ENCODE measurements around the gene RBM28.

Gene RBM28

GRCh38 chr7:128370491-128370890, 26.8 kb upstream of the RBM28 start:
- Histone ChIP-seq H3K36me3 (ENCODE audit: control insufficient read depth in 2 of 2, insufficient read depth in 2 of 2, low read length in 2 of 2) (no peaks in the 10 kb centered on the region), H3K4me1 (ENCODE audit: control insufficient read depth, insufficient read depth, low read length) (no peaks in the 10 kb centered on the region), H3K9me3 (ENCODE audit: control insufficient read depth in 2 of 2, low read length in 2 of 2) (no peaks in the 10 kb centered on the region), H3K4me3 (ENCODE audit: low read length in 2 of 2) (no peak overlapping the region), H3K27me3 (ENCODE audit: control insufficient read depth in 1 of 2, insufficient read depth in 2 of 2, low read length in 2 of 2) (peaks cover 3 to 5% of the 10 kb centered on the region in 2 donors), H3K27ac (ENCODE audit: low read length) (no peak overlapping the region), H3K9ac (ENCODE audit: low read length in 2 of 2) (no peak overlapping the region)

GRCh38 chr7:128366986-128367385, 23.3 kb upstream of the RBM28 start:
- H3K27ac ChIP-seq (ENCODE audit: low read length), result no peak overlapping the region
- H3K27me3 ChIP-seq (ENCODE audit: control insufficient read depth in 1 of 2, insufficient read depth in 2 of 2, low read length in 2 of 2), result peaks cover 8 to 10% of the 10 kb centered on the region in 2 donors
- H3K36me3 ChIP-seq (ENCODE audit: control insufficient read depth in 2 of 2, insufficient read depth in 2 of 2, low read length in 2 of 2), result no peaks in the 10 kb centered on the region
- H3K9me3 ChIP-seq (ENCODE audit: control insufficient read depth in 2 of 2, low read length in 2 of 2), result no peaks in the 10 kb centered on the region
- no peak overlapping the region for H3K4me3 ChIP-seq (ENCODE audit: low read length in 2 of 2)
- H3K9ac ChIP-seq (ENCODE audit: low read length in 2 of 2), result no peak overlapping the region
- peaks cover 5% of the 10 kb centered on the region for H3K4me1 ChIP-seq (ENCODE audit: control insufficient read depth, insufficient read depth, low read length)

- no peak overlapping the region for H3K27ac ChIP-seq (ENCODE audit: low read length)
- no peaks in the 10 kb centered on the region for H3K36me3 ChIP-seq (ENCODE audit: control insufficient read depth in 2 of 2, insufficient read depth in 2 of 2, low read length in 2 of 2)
- H3K9ac ChIP-seq (ENCODE audit: low read length in 2 of 2), result no peak overlapping the region
- H3K9me3 ChIP-seq (ENCODE audit: control insufficient read depth in 2 of 2, low read length in 2 of 2), result no peaks in the 10 kb centered on the region
- H3K4me1 ChIP-seq (ENCODE audit: control insufficient read depth, insufficient read depth, low read length), result peaks cover 7% of the 10 kb centered on the region
- H3K27me3 ChIP-seq (ENCODE audit: control insufficient read depth in 1 of 2, insufficient read depth in 2 of 2, low read length in 2 of 2), result peaks cover 8 to 10% of the 10 kb centered on the region in 2 donors
- H3K4me3 ChIP-seq (ENCODE audit: low read length in 2 of 2), result no peak overlapping the region
Measured at GRCh38 chr7:128366300-128366699, 22.6 kb upstream of the RBM28 start.

GRCh38 chr7:128365432-128365831, 21.7 kb upstream of the RBM28 start:
- H3K4me3 ChIP-seq (ENCODE audit: low read length in 2 of 2), result no peak overlapping the region
- H3K27ac ChIP-seq (ENCODE audit: low read length), result no peak overlapping the region
- peaks cover 8 to 10% of the 10 kb centered on the region in 2 donors for H3K27me3 ChIP-seq (ENCODE audit: control insufficient read depth in 1 of 2, insufficient read depth in 2 of 2, low read length in 2 of 2)

GRCh38 chr7:128364166-128364870, 20.6 kb upstream of the RBM28 start:
- Histone ChIP-seq H3K9ac (ENCODE audit: low read length in 2 of 2) (no peak overlapping the region), H3K36me3 (ENCODE audit: control insufficient read depth in 2 of 2, insufficient read depth in 2 of 2, low read length in 2 of 2) (no peaks in the 10 kb centered on the region), H3K27ac (ENCODE audit: low read length) (no peak overlapping the region), H3K4me1 (ENCODE audit: control insufficient read depth, insufficient read depth, low read length) (peaks cover 15% of the 10 kb centered on the region), H3K4me3 (ENCODE audit: low read length in 2 of 2) (no peak overlapping the region), H3K27me3 (ENCODE audit: control insufficient read depth in 1 of 2, insufficient read depth in 2 of 2, low read length in 2 of 2) (peaks cover 8 to 10% of the 10 kb centered on the region in 2 donors), H3K9me3 (ENCODE audit: control insufficient read depth in 2 of 2, low read length in 2 of 2) (no peaks in the 10 kb centered on the region)

More at GRCh38 chr7:128365432-128365831, 21.7 kb upstream of the RBM28 start:
- Histone ChIP-seq H3K9ac (ENCODE audit: low read length in 2 of 2) (no peak overlapping the region), H3K36me3 (ENCODE audit: control insufficient read depth in 2 of 2, insufficient read depth in 2 of 2, low read length in 2 of 2) (no peaks in the 10 kb centered on the region), H3K9me3 (ENCODE audit: control insufficient read depth in 2 of 2, low read length in 2 of 2) (no peaks in the 10 kb centered on the region), H3K4me1 (ENCODE audit: control insufficient read depth, insufficient read depth, low read length) (peaks cover 15% of the 10 kb centered on the region)

GRCh38 chr7:128363261-128363721, 19.6 kb upstream of the RBM28 start:
- H3K9me3 ChIP-seq (ENCODE audit: control insufficient read depth in 2 of 2, low read length in 2 of 2), result no peaks in the 10 kb centered on the region
- H3K4me3 ChIP-seq (ENCODE audit: low read length in 2 of 2), result no peak overlapping the region
- H3K36me3 ChIP-seq (ENCODE audit: control insufficient read depth in 2 of 2, insufficient read depth in 2 of 2, low read length in 2 of 2), result no peaks in the 10 kb centered on the region
- H3K27ac ChIP-seq (ENCODE audit: low read length), result no peak overlapping the region
- peaks cover 8 to 10% of the 10 kb centered on the region in 2 donors for H3K27me3 ChIP-seq (ENCODE audit: control insufficient read depth in 1 of 2, insufficient read depth in 2 of 2, low read length in 2 of 2)
- peaks cover 15% of the 10 kb centered on the region for H3K4me1 ChIP-seq (ENCODE audit: control insufficient read depth, insufficient read depth, low read length)
- no peak overlapping the region for H3K9ac ChIP-seq (ENCODE audit: low read length in 2 of 2)

- Histone ChIP-seq H3K9ac (ENCODE audit: low read length in 2 of 2) (no peak overlapping the region), H3K4me3 (ENCODE audit: low read length in 2 of 2) (no peak overlapping the region), H3K4me1 (ENCODE audit: control insufficient read depth, insufficient read depth, low read length) (peaks cover 15% of the 10 kb centered on the region), H3K36me3 (ENCODE audit: control insufficient read depth in 2 of 2, insufficient read depth in 2 of 2, low read length in 2 of 2) (no peaks in the 10 kb centered on the region), H3K27ac (ENCODE audit: low read length) (no peak overlapping the region), H3K27me3 (ENCODE audit: control insufficient read depth in 1 of 2, insufficient read depth in 2 of 2, low read length in 2 of 2) (peaks cover 8 to 10% of the 10 kb centered on the region in 2 donors), H3K9me3 (ENCODE audit: control insufficient read depth in 2 of 2, low read length in 2 of 2) (no peaks in the 10 kb centered on the region)
Measured at GRCh38 chr7:128362670-128363069, 19.0 kb upstream of the RBM28 start.

- no peak within 1 kb of the TSS for H3K27ac ChIP-seq (ENCODE audit: low read length)
- H3K27me3 ChIP-seq (ENCODE audit: control insufficient read depth in 1 of 2, insufficient read depth in 2 of 2, low read length in 2 of 2), result peaks cover 8 to 10% of the 10 kb centered on the region in 2 donors
- H3K4me3 ChIP-seq (ENCODE audit: low read length in 2 of 2), result peak within 1 kb of the TSS; percentile 70 to 76
- H3K9ac ChIP-seq (ENCODE audit: low read length in 2 of 2), result peak within 1 kb of the TSS in 1 of 2 donors; percentile 34
- no peaks in the 10 kb centered on the region for H3K36me3 ChIP-seq (ENCODE audit: control insufficient read depth in 2 of 2, insufficient read depth in 2 of 2, low read length in 2 of 2)
- H3K9me3 ChIP-seq (ENCODE audit: control insufficient read depth in 2 of 2, low read length in 2 of 2), result no peaks in the 10 kb centered on the region
- peaks cover 15% of the 10 kb centered on the region for H3K4me1 ChIP-seq (ENCODE audit: control insufficient read depth, insufficient read depth, low read length)
Measured at GRCh38 chr7:128361411-128362379, 18.0 kb upstream of the RBM28 start, which contains the start of gene PRRT4. Gene PRRT4, minus strand, starts transcription at chr7:128361690.

- peaks cover 4 to 7% of the 10 kb centered on the region in 2 donors for H3K27me3 ChIP-seq (ENCODE audit: control insufficient read depth in 1 of 2, insufficient read depth in 2 of 2, low read length in 2 of 2)
- no peaks in the 10 kb centered on the region for H3K36me3 ChIP-seq (ENCODE audit: control insufficient read depth in 2 of 2, insufficient read depth in 2 of 2, low read length in 2 of 2)
- H3K4me1 ChIP-seq (ENCODE audit: control insufficient read depth, insufficient read depth, low read length), result peaks cover 15% of the 10 kb centered on the region
- peak overlapping the region in 1 of 2 donors; percentile 76 for H3K4me3 ChIP-seq (ENCODE audit: low read length in 2 of 2)
- no peaks in the 10 kb centered on the region for H3K9me3 ChIP-seq (ENCODE audit: control insufficient read depth in 2 of 2, low read length in 2 of 2)
- no peak overlapping the region for H3K9ac ChIP-seq (ENCODE audit: low read length in 2 of 2)
- no peak overlapping the region for H3K27ac ChIP-seq (ENCODE audit: low read length)
Measured at GRCh38 chr7:128360359-128360678, 16.6 kb upstream of the RBM28 start.

- Histone ChIP-seq H3K4me3 (ENCODE audit: low read length in 2 of 2) (no peak overlapping the region), H3K27me3 (ENCODE audit: control insufficient read depth in 1 of 2, insufficient read depth in 2 of 2, low read length in 2 of 2) (peaks cover 3 to 7% of the 10 kb centered on the region in 2 donors), H3K27ac (ENCODE audit: low read length) (no peak overlapping the region), H3K9ac (ENCODE audit: low read length in 2 of 2) (no peak overlapping the region), H3K4me1 (ENCODE audit: control insufficient read depth, insufficient read depth, low read length) (peaks cover 15% of the 10 kb centered on the region), H3K36me3 (ENCODE audit: control insufficient read depth in 2 of 2, insufficient read depth in 2 of 2, low read length in 2 of 2) (no peaks in the 10 kb centered on the region), H3K9me3 (ENCODE audit: control insufficient read depth in 2 of 2, low read length in 2 of 2) (no peaks in the 10 kb centered on the region)
Measured at GRCh38 chr7:128359939-128360338, 16.2 kb upstream of the RBM28 start.
